Transverse colon (tissue), 3 donors: ENCODE measurements around the gene LDLRAD4.

ENCODE experiments used
- EP300 ChIP-seq: sonication (generic); formaldehyde crosslinking; IDR thresholded peaks from one replicate; pipeline ENCODE4 v1.6.1; 2017; ENCODE audit warnings: antibody characterized with exemption, low read depth
- POLR2A ChIP-seq: fragments of 450-650 bp; IDR thresholded peaks from one replicate; pipeline ENCODE4 v1.6.1; 2016; ENCODE audit warnings: antibody characterized with exemption, mild to moderate bottlenecking, moderate library complexity
- TF ChIP-seq, protein P1 (sequence below), 5 experiments: fragments of 200-600 bp in 3 of 5; fragments of 450-650 bp in 2 of 5; sonication (generic) in 3 of 5; IDR thresholded peaks; 1 replicate in 2 of 5; 2 replicates in 3 of 5; pipeline ENCODE4 v1.5.1; 2016 to 2017; ENCODE audit warnings: antibody characterized with exemption in 5 of 5, inconsistent platforms in 3 of 5, mild to moderate bottlenecking in 2 of 5, moderate library complexity in 1 of 5

DNA sequence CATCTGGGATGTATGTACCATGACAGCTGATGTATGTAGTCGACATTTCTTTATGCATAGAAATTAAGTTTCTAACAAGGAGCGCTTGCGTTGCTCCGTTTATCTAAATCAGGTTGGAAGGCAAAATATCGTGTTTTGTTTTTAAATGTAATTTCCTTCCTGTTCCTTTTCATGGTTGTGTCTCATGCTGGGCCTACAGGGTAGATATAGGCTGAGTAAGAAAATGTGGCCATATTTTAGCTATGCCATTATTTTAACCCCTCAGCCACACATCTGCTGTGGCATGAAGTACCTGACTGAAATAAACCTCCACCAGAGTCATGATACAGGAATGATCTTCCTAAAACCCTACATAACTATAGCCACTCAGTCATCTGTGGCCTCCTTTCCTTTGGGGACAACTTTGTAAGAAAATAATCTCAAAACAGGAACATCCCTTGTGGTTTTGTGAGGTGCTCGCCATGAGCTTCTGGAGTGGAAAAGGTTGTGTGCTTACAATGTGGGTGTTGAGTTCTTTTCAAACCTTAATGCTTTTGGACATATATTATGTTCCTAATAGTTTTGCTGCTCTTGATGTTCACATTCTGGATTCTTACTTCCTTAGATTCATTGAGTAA lies 293.5 kb downstream of the LDLRAD4 start:
- TF ChIP-seq, protein P1, sequence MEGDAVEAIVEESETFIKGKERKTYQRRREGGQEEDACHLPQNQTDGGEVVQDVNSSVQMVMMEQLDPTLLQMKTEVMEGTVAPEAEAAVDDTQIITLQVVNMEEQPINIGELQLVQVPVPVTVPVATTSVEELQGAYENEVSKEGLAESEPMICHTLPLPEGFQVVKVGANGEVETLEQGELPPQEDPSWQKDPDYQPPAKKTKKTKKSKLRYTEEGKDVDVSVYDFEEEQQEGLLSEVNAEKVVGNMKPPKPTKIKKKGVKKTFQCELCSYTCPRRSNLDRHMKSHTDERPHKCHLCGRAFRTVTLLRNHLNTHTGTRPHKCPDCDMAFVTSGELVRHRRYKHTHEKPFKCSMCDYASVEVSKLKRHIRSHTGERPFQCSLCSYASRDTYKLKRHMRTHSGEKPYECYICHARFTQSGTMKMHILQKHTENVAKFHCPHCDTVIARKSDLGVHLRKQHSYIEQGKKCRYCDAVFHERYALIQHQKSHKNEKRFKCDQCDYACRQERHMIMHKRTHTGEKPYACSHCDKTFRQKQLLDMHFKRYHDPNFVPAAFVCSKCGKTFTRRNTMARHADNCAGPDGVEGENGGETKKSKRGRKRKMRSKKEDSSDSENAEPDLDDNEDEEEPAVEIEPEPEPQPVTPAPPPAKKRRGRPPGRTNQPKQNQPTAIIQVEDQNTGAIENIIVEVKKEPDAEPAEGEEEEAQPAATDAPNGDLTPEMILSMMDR (IDR thresholded peaks at IDR 0.05): no peak
- TF ChIP-seq POLR2A: no peak
- no peak for TF ChIP-seq EP300
